Suprapubic skin (tissue), 4 donors: ENCODE data around the gene SND1. TPM values are rescaled to one million over a fixed set of nuclear protein-coding genes. Genes with fewer than 3 reads are reported as not detected.
A peak's percentile ranks its signal among the peaks of the same experiment; 100 is the strongest.

ENCODE experiments used
- DNase-seq, 2 donors: peaks; one replicate each; pipeline ENCODE4 v3.0.0-alpha.2; 2019; ENCODE audit warnings: low spot score in 2 of 2
- H3K27ac ChIP-seq: fragments of 200-600 bp; sonication (generic); one replicate; pipeline ENCODE4 v1.5.1; 2019
- H3K27me3 ChIP-seq: fragments of 200-600 bp; sonication (generic); one replicate; pipeline ENCODE4 v1.5.1; 2019
- H3K36me3 ChIP-seq: fragments of 200-600 bp; sonication (generic); one replicate; pipeline ENCODE4 v1.5.1; 2019
- H3K4me1 ChIP-seq: fragments of 200-600 bp; sonication (generic); one replicate; pipeline ENCODE4 v1.5.1; 2019
- H3K4me3 ChIP-seq: fragments of 200-600 bp; sonication (generic); one replicate; pipeline ENCODE4 v1.5.1; 2019; ENCODE audit warnings: mild to moderate bottlenecking
- H3K9me3 ChIP-seq: fragments of 200-600 bp; sonication (generic); one replicate; pipeline ENCODE4 v1.5.1; 2019
- EP300 ChIP-seq: sonication (generic); formaldehyde crosslinking; IDR thresholded peaks from one replicate; pipeline ENCODE4 v1.6.1; 2017; ENCODE audit warnings: antibody characterized with exemption
- POLR2A ChIP-seq, 2 donors: fragments of 450-650 bp; IDR thresholded peaks; one replicate each; pipeline ENCODE4 v1.6.1; 2017; ENCODE audit warnings: antibody characterized with exemption in 2 of 2, mild to moderate bottlenecking in 2 of 2, moderate library complexity in 2 of 2
- POLR2AphosphoS5 ChIP-seq, 3 donors: sonication (generic); formaldehyde crosslinking; IDR thresholded peaks; one replicate each; pipeline ENCODE4 v1.6.1; 2017; ENCODE audit warnings: antibody characterized with exemption in 3 of 3
- WGBS: methylation state at CpG from one replicate; pipeline ENCODE4 v1.1.5; 2018; 5-methylcytosine and 5-hydroxymethylcytosine counted together
- total RNA-seq, 4 donors: library from RNA; depleted of rRNA; stranded (reverse); fragments of >200 nt; gene quantifications; one replicate each; pipeline ENCODE4 v1.1.0, GENCODE V29; 2016
- TF ChIP-seq, protein P1 (sequence below), 2 donors: fragments of 200-600 bp in 1 of 2; fragments of 450-650 bp in 1 of 2; sonication (generic) in 1 of 2; IDR thresholded peaks; one replicate each; pipeline ENCODE4 v1.5.1; 2016 to 2019; ENCODE audit warnings: antibody characterized with exemption in 2 of 2, mild to moderate bottlenecking in 1 of 2, moderate library complexity in 1 of 2

Gene SND1
- total RNA-seq, 4 donors from 2014 or later, result 72.2 to 99.8 (median 77.2) TPM

DNA sequence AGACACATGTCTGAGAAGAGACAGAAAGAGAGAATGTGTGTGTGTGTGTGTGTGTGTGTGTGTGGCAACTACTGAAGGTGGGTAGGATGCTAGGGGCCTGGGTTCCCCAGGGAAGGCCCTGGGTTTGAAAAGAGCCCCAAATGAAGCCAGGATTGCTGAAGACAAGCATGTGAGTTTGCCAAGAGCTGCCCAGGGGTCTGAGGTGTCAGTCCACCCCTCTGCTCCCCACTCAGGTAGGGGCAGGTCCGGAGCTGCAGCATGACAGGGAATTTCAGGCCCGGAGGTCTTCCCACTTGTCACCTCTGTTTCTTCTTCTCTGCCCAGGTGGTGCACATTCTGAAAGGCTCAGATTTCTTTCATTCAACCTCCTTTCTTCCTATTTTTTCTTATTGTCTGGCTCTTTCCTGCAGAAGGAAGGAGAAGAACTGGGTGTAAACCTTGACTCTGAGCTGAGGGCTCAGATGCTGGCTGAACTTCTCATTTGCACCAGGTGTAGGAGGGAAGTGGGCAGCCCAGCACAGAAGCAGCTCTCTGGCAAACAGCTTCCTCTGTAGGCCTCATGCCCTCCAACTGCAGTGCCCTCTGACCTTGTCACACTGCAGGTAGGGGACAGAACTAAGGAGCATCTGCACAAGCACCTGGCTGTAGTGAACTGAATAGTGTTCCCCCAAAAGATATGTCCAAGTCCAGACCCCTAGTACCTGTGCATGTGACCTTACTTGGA is 458.8 kb downstream of the SND1 start:
- Histone ChIP-seq H3K27ac (no peak overlapping the region), H3K4me3 (no peak overlapping the region), H3K36me3 (no peaks in the 10 kb centered on the region), H3K4me1 (peaks cover 3% of the 10 kb centered on the region), H3K27me3 (peaks cover 23% of the 10 kb centered on the region), H3K9me3 (no peaks in the 10 kb centered on the region)
- WGBS, result 90% methylated on average over 2 of the region's 2 CpGs
- DNase-seq, result peak; percentile 29 to 30
- no peak for TF ChIP-seq EP300
- no peak for TF ChIP-seq POLR2AphosphoS5 (IDR thresholded peaks at IDR 0.05)

DNA sequence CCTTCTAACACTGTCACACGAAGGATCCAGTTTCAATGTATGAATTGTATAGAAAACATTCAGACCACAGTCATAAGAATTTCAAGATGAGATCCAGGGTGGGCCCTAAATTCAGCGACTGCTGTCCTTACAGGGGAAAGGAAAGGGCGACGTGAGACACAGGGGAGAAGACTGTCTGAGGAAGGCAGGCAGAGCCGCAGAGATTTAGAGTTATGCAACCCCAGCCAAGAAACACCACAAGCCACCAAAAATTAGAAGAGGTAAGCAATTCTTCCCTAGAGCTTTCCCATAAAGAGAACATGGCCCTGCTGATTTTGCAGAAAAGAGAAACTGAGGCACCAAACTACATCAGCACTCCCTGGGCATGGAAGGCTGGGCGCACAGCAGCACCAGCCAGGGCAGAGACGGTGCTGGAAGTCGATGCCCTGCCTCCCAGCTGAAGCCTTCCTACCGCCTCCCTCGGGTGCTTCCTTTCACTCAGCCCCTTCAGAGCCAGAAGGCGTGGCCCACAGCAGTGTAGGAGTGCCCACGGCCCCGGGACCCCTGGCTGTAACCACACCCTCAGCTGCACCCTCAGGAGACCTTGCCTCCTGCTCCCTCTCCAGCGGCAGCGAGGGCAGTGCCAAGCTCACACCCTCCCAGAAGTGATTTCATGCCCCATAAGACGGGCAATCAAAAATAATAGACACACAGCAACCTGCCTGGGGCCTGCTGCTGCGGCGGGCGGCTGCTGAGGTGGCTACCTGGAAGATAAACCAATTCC is 460.2 kb downstream of the SND1 start:
- Histone ChIP-seq H3K9me3 (no peaks in the 10 kb centered on the region), H3K36me3 (no peaks in the 10 kb centered on the region), H3K27ac (no peak overlapping the region), H3K4me3 (no peak overlapping the region), H3K4me1 (peaks cover 3% of the 10 kb centered on the region), H3K27me3 (peaks cover 9% of the 10 kb centered on the region)
- WGBS, result 46% methylated on average over 13 of the region's 19 CpGs
- TF ChIP-seq POLR2A (IDR thresholded peaks at IDR 0.05) (no peak), EP300 (no peak), POLR2AphosphoS5 (IDR thresholded peaks at IDR 0.05) (no peak)
- TF ChIP-seq, protein P1, sequence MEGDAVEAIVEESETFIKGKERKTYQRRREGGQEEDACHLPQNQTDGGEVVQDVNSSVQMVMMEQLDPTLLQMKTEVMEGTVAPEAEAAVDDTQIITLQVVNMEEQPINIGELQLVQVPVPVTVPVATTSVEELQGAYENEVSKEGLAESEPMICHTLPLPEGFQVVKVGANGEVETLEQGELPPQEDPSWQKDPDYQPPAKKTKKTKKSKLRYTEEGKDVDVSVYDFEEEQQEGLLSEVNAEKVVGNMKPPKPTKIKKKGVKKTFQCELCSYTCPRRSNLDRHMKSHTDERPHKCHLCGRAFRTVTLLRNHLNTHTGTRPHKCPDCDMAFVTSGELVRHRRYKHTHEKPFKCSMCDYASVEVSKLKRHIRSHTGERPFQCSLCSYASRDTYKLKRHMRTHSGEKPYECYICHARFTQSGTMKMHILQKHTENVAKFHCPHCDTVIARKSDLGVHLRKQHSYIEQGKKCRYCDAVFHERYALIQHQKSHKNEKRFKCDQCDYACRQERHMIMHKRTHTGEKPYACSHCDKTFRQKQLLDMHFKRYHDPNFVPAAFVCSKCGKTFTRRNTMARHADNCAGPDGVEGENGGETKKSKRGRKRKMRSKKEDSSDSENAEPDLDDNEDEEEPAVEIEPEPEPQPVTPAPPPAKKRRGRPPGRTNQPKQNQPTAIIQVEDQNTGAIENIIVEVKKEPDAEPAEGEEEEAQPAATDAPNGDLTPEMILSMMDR (IDR thresholded peaks at IDR 0.05), result no peak
- DNase-seq, result peak; percentile 49 to 67

DNA sequence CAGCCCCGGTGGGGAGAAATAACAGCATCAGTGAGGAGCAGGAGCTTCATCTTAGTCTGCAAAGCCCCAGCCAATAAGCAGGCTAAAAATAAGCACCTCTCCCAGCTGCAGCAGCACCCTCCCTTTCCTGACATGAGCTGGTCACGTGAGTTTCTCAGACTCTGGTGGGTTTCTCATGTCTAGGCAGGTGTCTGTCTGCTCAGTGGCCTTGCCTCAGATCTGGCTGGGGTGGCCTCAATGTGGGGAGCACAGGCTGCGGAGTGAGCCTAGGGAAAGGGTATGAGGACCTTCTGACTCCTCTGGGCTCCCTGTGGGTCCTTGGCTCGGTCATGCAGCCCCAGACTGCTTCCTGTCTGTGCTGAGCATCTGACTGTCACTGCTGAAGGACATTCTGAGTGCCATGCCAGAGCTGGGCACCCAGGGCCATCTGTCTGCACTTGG is 460.8 kb downstream of the SND1 start:
- Histone ChIP-seq H3K9me3 (no peaks in the 10 kb centered on the region), H3K36me3 (no peaks in the 10 kb centered on the region), H3K4me1 (peaks cover 3% of the 10 kb centered on the region), H3K4me3 (no peak overlapping the region), H3K27me3 (peaks cover 8% of the 10 kb centered on the region), H3K27ac (no peak overlapping the region)
- WGBS, result 52% methylated on average over 4 of the region's 4 CpGs
- peak in 1 of 2 donors; percentile 68 for DNase-seq
- TF ChIP-seq, protein P1 (IDR thresholded peaks at IDR 0.05), result no peak
- no peak for TF ChIP-seq EP300
- TF ChIP-seq POLR2A (IDR thresholded peaks at IDR 0.05), result no peak
- TF ChIP-seq POLR2AphosphoS5 (IDR thresholded peaks at IDR 0.05), result no peak

DNA sequence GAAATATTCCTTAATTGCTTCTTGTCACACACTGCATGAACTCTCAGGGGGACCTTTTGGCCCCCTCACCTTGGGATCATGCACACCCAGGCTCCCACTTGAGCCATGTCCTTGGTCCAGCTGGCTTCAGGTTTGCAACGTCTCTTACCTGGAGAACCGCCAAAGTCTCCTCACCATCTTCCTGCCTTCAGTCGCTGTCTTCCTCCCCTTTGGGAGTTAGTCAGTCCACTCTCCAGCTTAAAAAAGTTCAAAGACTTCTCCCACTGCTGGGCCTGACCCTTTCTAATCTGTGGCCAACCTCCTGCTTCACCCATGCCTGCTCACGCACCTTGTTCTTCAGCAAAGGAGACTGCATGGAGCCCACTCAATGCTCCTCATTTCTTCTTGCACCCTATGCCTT is 461.8 kb downstream of the SND1 start:
- 76% methylated on average over 4 of the region's 4 CpGs for WGBS
- H3K27me3 ChIP-seq, result peaks cover 3% of the 10 kb centered on the region
- no peaks in the 10 kb centered on the region for H3K9me3 ChIP-seq
- no peak overlapping the region for H3K4me3 ChIP-seq
- no peak overlapping the region for H3K27ac ChIP-seq
- no peak for TF ChIP-seq POLR2A (IDR thresholded peaks at IDR 0.05)
- no peak for TF ChIP-seq POLR2AphosphoS5 (IDR thresholded peaks at IDR 0.05)
- TF ChIP-seq, protein P1 (IDR thresholded peaks at IDR 0.05), result no peak
- TF ChIP-seq EP300, result no peak
- peaks cover 3% of the 10 kb centered on the region for H3K4me1 ChIP-seq
- peak in 1 of 2 donors; percentile 40 for DNase-seq
- H3K36me3 ChIP-seq, result no peaks in the 10 kb centered on the region

DNA sequence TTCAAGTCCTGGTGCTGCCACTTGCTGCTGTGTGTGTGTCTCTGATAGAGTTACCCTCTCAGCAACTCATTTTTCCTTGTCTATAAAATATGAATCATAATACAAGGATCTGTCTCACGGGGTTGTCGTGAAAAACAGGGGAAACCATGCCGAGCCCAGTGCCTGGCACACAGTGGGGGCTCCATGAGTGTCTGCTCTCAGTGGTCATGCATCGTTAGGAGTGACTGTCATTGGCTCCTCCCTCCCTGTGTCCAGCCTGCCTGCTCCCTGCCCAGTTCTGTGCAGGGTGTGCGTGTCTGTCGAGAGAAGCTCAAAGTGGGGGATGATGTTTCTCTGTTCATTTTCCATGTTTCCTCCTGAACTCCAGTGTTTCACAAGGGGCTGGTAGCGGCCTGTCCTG is 462.8 kb downstream of the SND1 start:
- TF ChIP-seq POLR2AphosphoS5 (IDR thresholded peaks at IDR 0.05) (no peak), EP300 (no peak), POLR2A (IDR thresholded peaks at IDR 0.05) (no peak)
- TF ChIP-seq, protein P1 (IDR thresholded peaks at IDR 0.05), result no peak
- WGBS, result 86% methylated on average over 7 of the region's 7 CpGs
- Histone ChIP-seq H3K4me1 (peaks cover 3% of the 10 kb centered on the region), H3K27ac (no peak overlapping the region), H3K4me3 (no peak overlapping the region), H3K27me3 (no peaks in the 10 kb centered on the region), H3K9me3 (no peaks in the 10 kb centered on the region), H3K36me3 (no peaks in the 10 kb centered on the region)
- peak in 1 of 2 donors; percentile 58 for DNase-seq
